Hematopoietic multipotent progenitor cell treated with erythropoietin and hydrocortisone succinate and interleukin-3 and kit ligand, for 17 days (in vitro differentiated cells): ENCODE measurements around the gene WNT3A.
"Not testable (repeated sequence)": the region's sequence is repeated elsewhere in the genome, so short reads cannot be mapped to it uniquely, and the experiment has no call there.

ENCODE experiments used
- DNase-seq: peaks from one replicate; pipeline ENCODE4 v3.0.0-alpha.2; 2015; ENCODE audit warnings: low spot score

WNT3A gene, protein sequence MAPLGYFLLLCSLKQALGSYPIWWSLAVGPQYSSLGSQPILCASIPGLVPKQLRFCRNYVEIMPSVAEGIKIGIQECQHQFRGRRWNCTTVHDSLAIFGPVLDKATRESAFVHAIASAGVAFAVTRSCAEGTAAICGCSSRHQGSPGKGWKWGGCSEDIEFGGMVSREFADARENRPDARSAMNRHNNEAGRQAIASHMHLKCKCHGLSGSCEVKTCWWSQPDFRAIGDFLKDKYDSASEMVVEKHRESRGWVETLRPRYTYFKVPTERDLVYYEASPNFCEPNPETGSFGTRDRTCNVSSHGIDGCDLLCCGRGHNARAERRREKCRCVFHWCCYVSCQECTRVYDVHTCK

DNA sequence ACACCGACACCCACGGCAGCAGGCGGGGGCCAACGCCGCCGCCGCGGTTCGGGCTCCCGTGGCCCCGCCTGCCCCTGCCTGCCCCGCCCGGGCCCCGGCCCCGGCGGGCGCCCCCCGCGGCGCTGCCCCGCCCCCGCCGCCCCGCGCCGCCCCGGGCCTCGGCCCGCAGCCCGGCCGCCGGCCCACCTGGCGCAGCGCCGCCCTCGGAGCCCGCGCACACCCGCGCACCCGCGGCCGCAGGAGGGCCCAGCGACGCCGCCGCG lies at the start of gene WNT3A:
Gene WNT3A (plus strand): TSS at position 213 of the 263 bp plus-strand sequence. CDS start 131 bp downstream, outside the sequence.
- DNase-seq, result no peak

- DNase-seq, result no peak
Measured at GRCh38 chr1:227958617-227959324, 48.0 kb upstream of the WNT3A start.

- no peak for DNase-seq
Measured at GRCh38 chr1:227959325-227959860, 47.4 kb upstream of the WNT3A start.

- no peak for DNase-seq
Measured at GRCh38 chr1:227961651-227962466, 44.9 kb upstream of the WNT3A start.

- DNase-seq, result not testable (repeated sequence)
Measured at GRCh38 chr1:227966733-227967132, 40.1 kb upstream of the WNT3A start.

DNA sequence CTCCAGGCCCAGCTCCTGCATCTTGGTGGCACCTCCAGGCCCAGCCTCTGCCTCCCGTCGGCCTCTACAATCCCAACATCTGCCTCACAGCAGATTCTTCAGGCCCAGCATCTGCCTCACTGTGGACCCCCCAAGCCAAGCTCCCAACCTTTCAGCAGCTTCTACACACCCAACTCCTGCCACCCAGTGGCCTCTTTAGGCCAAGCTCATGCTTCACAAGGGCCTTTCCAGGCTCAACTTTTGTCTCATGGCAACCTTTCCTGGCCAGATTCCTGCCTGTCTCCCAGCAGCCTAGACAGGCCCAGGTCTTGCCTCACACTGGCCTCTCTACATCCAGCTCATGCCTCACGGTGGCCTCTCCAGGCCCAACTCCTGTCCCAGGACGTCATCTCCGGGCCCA lies 39.0 kb upstream of the WNT3A start:
- not testable (repeated sequence) for DNase-seq

DNA sequence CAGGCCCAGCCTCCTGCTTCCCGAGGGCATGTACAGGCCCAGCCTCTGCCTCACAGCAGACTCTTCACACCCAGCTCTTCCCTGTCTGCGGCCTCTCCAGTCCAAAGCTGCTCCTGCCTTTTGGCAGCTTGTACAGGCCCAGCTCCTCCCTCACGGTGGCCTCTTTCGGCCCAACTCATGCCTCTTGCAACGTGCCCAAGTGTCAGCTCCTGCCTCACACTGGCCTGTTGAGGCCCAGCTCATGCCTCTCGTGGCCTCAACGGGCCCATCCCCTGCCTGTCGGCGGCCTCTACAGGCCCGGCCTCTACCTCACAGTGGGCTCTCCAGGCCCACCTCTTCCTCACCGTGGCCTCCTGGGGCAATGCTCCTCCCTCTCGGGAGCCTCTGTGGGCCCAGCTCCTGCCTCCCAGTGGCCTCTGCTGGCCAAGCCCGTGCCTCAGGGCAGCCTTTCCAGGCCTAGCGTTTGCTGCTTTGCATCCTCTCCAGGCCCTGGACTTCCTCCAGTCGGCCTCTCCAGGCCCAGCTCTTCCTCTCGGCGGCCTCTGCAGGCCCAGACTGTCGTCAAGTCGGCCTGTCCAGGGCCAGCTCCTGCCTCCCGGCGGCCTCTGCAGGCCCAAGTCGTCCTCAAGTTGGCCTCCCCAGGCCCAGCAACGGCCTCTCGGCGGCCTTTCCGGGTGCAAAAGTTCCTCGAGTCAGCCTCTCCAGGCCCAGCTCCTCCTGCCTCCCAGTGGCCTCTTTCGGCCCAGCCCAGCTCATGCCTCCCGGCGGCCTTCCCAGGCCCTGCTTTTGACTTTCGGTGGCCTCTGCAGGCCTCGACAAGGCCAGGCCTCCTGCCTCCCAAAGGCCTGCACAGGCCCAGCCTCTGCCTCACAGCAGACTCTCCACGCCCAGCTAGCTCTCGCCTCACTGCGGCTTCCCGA lies 36.5 kb upstream of the WNT3A start:
- DNase-seq, result not testable (repeated sequence)

DNA sequence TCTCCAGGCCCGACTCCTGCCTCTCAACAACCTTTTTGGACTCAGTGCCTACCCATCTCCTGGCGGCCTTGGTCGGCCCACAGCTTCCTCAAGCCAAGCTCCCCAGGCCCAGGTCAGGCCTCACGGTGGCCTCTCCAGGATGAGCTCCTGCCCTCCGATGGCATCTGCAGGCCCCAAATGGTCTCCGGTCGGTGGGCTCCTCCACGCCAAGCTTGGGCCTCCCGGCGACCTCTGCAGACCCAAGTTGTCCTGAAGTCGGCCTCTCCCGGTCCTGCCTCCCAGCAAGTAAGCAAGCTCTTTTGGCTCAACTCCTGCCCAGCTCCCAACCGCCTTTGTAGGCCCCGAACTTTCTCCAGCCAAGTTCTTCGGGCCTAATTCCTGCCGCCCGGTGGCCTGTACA lies 35.6 kb upstream of the WNT3A start:
- DNase-seq, result not testable (repeated sequence)

GRCh38 chr1:227971643-227972282 lies 35.0 kb upstream of the WNT3A start:
- not testable (repeated sequence) for DNase-seq

DNA sequence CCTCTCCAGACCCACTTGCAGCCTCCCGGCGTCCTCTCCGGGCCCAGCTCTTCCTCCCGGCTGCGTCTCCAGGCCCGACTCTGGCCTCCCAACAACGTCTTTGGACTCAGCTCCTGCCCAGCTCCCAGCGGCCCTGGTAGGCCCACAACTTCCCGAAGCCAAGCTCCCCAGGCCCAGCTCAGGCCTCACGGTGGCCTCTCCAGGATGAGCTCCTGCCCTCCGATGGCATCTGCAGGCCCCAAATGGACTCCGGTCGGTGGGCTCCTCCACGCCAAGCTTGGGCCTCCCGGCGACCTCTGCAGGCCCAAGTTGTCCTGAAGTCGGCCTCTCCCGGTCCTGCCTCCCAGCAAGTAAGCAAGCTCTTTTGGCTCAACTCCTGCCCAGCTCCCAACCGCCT lies 34.5 kb upstream of the WNT3A start:
- not testable (repeated sequence) for DNase-seq

DNA sequence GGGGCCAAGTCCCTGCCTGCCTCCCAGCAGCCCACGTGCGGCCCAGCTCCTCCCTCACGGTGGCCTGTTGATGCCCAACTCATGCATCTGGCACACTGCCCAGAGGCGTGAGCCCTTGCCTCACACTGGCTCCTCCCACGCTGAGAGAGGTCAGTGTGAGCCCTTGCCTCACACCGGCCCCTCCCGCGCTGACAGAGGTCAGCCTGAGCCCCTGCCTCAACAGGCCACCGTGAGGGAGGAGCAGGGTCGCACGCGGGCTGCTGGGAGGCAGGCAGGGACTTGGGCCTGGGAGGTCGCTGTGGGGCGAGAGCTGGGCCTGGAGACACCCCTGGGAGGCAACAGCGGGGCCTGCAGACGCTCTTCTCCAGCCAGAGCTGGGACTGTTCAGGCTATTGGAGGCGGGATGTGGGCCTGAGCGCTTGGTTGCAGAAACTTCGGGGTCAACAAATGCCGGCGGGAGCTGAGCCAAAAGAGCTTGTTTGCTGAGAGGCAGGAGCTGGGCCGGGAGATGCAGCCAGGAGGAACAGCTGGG lies 33.9 kb upstream of the WNT3A start:
- DNase-seq, result peak; percentile 17

- not testable (repeated sequence) for DNase-seq
Measured at GRCh38 chr1:227973724-227974288, 33.0 kb upstream of the WNT3A start.

DNA sequence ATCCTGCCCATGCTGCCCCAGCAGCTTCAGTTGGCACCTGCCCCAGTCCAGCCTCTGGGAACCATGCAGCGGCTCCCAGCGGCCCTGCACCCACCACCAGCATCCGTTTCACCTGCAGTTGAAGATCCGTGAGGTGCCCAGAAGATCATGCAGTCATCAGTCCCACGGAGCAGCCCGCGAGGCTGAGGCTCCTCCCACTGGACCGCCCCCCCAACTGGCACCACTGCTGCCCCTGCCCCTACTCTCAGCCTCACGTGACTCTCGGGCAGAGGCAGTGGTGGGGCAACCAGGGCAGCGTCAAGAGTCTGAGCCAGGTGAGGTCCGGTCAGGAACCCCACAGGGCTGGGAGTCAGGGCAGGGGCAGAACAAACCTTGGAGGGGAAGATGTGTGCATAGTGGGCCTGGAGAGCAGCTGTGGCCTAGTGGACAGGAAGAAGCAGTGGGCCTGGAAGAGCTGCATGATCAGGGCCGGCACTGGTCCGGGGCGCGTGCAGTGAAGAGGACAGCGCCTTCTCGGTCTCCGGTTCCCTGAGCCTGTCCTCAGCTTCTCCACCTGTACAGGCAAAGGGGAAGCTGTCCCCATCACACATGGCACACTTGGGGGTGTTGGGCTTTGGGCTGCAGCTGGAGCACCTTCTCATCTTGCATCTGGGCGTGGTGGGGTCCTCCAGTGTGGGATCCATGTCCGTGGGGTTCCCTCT lies 31.1 kb upstream of the WNT3A start:
- DNase-seq, result not testable (repeated sequence)

DNA sequence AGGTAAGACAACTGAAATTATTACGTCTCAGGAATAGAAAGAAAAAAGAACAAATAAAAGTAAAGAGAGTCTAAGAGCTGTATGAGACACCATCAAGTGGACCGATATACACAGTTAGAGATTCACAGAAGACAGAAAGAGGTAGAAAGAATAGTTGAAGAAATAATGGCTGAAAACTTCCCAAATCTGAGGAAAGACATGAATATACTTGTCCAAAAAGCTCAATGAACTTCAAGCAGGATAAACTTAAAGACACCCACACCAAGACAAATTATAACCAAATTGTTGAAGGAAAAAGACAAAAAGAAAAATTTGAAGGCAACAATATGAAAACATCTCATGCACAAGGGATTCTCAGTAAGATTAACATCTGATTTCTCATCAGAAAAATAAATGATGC lies 19.6 kb upstream of the WNT3A start:
- DNase-seq, result no peak

DNA sequence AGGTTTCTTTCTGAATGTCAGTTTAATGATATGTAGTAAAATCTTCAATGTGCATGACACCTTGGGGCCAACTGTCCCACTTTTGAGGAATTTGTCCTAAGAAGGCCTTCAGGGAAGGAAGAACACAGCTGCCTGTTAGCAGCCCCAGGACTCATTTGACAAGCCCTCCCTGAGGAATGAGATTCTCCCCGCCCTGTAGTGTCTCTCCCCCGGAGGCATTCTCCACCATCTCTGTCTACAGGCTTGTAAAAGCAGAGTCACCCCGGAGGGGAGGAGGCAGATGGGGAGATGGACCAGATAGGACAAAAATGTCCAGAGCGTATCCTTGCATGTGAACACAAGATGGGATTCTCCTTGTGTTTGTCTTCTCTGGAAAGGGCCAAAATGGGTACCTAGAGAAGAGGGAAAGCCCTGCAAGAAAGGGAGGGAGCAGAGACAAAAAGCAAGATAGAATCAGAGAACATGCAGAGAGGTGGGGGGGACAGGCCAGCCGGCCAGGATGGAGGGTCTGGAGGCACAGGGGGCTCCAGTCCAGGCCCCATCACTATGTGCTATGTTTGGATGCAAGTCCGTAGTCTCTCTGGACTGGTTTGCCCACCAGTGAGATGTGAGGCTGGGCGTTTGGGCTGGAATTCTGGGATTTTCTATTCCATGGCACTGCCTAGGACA lies 12.0 kb upstream of the WNT3A start:
- no peak for DNase-seq

- no peak for DNase-seq
Measured at GRCh38 chr1:227996187-227996950, 10.4 kb upstream of the WNT3A start.

DNA sequence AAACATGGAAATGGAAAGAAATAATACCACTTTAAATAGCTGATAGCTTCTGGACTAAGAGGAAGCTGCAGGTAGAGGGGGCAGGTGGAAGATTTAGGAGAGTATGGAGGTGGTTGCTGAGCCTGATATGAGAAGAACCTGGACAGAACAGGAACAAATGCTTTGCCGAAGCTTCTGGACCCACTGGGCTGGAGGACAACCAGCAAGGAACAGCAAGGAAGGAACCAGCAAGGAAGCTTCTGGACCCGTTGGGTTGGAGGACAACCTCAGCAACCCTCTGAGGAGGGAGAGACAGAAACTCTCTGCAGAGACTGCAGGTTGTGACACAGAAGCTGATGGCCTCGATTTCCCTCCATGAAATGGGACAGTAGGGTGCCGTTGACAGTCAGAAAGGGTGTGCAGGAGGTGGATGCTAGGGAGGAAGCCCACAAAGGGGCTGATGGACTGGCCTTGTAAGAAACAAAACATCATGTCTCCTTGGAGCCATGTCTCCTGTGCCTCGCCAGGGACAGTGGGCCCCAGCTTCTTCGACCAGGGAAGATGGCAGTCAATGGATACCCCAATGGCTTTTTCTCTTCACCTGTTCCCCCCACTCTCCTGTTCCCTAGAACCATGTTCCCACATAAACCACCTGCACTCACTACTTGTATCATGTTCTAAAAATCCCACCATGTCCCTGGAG lies 8.3 kb upstream of the WNT3A start:
- no peak for DNase-seq
